ENCODE measurements around the gene PACSIN1. TPM values are rescaled to one million over a fixed set of nuclear protein-coding genes. Genes with fewer than 3 reads are reported as not detected.

Gene PACSIN1
- total and polyA plus RNA-seq, 8 donors: under 0.01 to 2.2 (median 0.49) TPM; not detected in 2

DNA sequence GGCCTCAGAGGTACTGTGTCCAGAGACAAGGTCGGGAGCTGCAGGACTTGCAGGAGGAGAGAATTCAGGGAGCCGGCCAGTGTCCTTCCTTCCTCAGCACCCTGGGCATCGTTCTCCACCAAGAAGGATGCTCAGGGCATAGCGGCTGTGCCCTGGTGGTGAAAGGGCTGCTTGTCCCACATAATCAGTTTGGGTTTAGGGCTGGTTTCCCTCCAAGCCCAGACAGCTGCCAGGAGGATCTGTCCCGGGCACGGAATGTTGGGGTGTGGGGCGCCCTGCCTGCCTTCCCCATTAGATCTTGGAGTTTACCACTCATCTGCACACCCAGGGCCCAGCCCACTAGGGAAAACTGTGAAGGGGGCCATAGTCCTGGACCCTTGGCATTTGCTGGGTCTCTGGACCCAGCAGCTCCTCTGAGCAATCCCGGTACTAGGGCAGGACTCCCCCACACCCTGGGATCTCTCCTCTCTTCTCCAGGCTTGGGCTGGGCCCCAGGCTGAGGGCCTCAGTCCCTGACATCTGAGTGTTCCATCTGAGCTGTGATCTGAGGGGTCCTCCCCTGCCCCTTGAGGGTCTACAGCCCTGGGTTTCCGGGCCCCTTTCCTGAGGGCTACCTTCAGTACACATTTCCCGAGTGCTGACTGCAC is 108.9 kb downstream of the PACSIN1 start:
- Histone ChIP-seq H3K4me1 (no peaks in the 10 kb centered on the region), H3K4me3 (no peak overlapping the region), H3K36me3 (no peaks in the 10 kb centered on the region), H3K27ac (no peak overlapping the region), H3K9me3 (no peaks in the 10 kb centered on the region), H3K27me3 (peaks cover 0 to 23% (median 2%) of the 10 kb centered on the region in 3 donors)
- TF ChIP-seq EP300 (IDR thresholded peaks at IDR 0.05): no peak
- TF ChIP-seq POLR2A (IDR thresholded peaks at IDR 0.05): no peak
- TF ChIP-seq, protein P1, sequence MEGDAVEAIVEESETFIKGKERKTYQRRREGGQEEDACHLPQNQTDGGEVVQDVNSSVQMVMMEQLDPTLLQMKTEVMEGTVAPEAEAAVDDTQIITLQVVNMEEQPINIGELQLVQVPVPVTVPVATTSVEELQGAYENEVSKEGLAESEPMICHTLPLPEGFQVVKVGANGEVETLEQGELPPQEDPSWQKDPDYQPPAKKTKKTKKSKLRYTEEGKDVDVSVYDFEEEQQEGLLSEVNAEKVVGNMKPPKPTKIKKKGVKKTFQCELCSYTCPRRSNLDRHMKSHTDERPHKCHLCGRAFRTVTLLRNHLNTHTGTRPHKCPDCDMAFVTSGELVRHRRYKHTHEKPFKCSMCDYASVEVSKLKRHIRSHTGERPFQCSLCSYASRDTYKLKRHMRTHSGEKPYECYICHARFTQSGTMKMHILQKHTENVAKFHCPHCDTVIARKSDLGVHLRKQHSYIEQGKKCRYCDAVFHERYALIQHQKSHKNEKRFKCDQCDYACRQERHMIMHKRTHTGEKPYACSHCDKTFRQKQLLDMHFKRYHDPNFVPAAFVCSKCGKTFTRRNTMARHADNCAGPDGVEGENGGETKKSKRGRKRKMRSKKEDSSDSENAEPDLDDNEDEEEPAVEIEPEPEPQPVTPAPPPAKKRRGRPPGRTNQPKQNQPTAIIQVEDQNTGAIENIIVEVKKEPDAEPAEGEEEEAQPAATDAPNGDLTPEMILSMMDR (IDR thresholded peaks at IDR 0.05): no peak
- no peak for TF ChIP-seq POLR2AphosphoS5 (IDR thresholded peaks at IDR 0.05)
- intact Hi-C loops (cut with DNase I; ENCODE audit: low total_unique reads): no loop called here
- no peak for DNase-seq
- WGBS, 5 donors: 67 to 79% (median 72%) methylated on average over 8 to 10 of the region's 10 CpGs

- no peak overlapping the region for H3K4me3 ChIP-seq
- no peaks in the 10 kb centered on the region for H3K36me3 ChIP-seq
- TF ChIP-seq EP300 (IDR thresholded peaks at IDR 0.05) (no peak), POLR2A (IDR thresholded peaks at IDR 0.05) (no peak), POLR2AphosphoS5 (IDR thresholded peaks at IDR 0.05) (no peak)
- TF ChIP-seq, protein P1 (IDR thresholded peaks at IDR 0.05): no peak
- DNase-seq: no peak
- H3K4me1 ChIP-seq: no peaks in the 10 kb centered on the region
- no peaks in the 10 kb centered on the region for H3K9me3 ChIP-seq
- H3K27ac ChIP-seq: no peak overlapping the region
- intact Hi-C loops (cut with DNase I; ENCODE audit: low total_unique reads): no loop called here
- 52 to 84% (median 72%) methylated on average over 1 to 3 of the region's 3 CpGs for WGBS, 5 donors
- peaks cover 0 to 18% (median 0%) of the 10 kb centered on the region in 3 donors for H3K27me3 ChIP-seq
These were observed 109.5 kb downstream of the PACSIN1 start for GRCh38 chr6:34575326-34575725.

GRCh38 chr6:34576286-34576955 is 110.5 kb downstream of the PACSIN1 start:
- WGBS, 5 donors: 83 to 86% (median 86%) methylated on average over 18 of the region's 18 CpGs
- no peak overlapping the region for H3K27ac ChIP-seq
- DNase-seq: no peak
- TF ChIP-seq POLR2A (IDR thresholded peaks at IDR 0.05) (no peak), POLR2AphosphoS5 (IDR thresholded peaks at IDR 0.05) (no peak), EP300 (IDR thresholded peaks at IDR 0.05) (no peak)
- TF ChIP-seq, protein P1 (IDR thresholded peaks at IDR 0.05): no peak
- no peaks in the 10 kb centered on the region for H3K36me3 ChIP-seq
- intact Hi-C loops (cut with DNase I; ENCODE audit: low total_unique reads): no loop called here
- H3K9me3 ChIP-seq: no peaks in the 10 kb centered on the region
- no peaks in the 10 kb centered on the region for H3K4me1 ChIP-seq
- no peak overlapping the region for H3K4me3 ChIP-seq
- peaks cover 0 to 8% (median 0%) of the 10 kb centered on the region in 3 donors for H3K27me3 ChIP-seq

DNA sequence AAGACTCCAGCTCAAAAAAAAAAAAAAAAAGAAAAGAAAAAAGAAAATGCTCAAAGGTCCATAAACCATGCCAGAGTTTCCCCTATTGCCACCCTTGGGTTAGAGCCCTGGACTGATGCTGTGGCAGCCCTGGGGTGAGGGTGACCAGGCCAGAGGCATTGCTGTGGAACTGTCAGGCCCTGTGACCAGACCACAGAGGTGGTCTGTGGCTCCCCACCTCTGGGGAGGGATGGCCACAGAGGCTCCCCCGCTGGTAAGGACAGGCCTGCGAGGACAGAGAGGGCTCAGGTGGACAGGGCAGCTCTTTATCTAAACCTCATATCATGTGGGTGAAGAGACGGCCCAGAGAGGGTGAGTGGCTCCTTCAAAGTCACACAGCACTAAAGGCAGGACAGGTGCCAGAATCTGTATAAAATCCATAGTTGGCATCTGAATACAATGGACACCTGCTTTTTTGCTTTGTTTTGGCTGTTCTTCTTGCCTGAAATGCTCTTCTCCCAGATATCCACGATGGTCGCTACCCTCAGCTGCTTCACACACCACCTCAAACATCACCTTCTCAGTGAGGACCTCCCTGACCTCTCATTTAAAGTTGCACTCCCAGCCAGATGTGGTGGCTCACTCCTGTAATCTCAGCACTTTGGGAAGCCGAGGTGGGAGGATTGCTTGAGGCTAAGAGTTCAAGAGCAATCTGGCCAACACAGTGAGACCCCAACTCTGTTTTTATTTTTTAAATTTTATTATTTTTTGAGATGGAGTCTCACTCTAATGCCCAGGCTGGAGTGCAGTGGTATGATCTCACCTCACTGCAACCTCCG is 112.8 kb downstream of the PACSIN1 start:
- TF ChIP-seq EP300 (IDR thresholded peaks at IDR 0.05) (no peak), POLR2A (IDR thresholded peaks at IDR 0.05) (no peak), POLR2AphosphoS5 (IDR thresholded peaks at IDR 0.05) (no peak)
- TF ChIP-seq, protein P1 (IDR thresholded peaks at IDR 0.05): no peak

More for the DNA sequence above, 112.8 kb downstream of the PACSIN1 start:
- Histone ChIP-seq H3K36me3 (peaks cover 0 to 13% (median 0%) of the 10 kb centered on the region in 4 donors), H3K4me3 (no peak overlapping the region), H3K4me1 (no peaks in the 10 kb centered on the region), H3K27me3 (no peaks in the 10 kb centered on the region), H3K9me3 (no peaks in the 10 kb centered on the region), H3K27ac (no peak overlapping the region)
- intact Hi-C loops (cut with DNase I; ENCODE audit: low total_unique reads): no loop called here
- WGBS, 5 donors: 84 to 94% (median 91%) methylated on average over 7 of the region's 7 CpGs
- no peak for DNase-seq

Measured in stomach (tissue), 9 donors.